Keratinocyte (primary cell): ENCODE data around the gene ZNF605. TPM values are rescaled to one million over a fixed set of nuclear protein-coding genes. Genes with fewer than 3 reads are reported as not detected.
"Not testable (repeated sequence)": the region's sequence is repeated elsewhere in the genome, so short reads cannot be mapped to it uniquely, and the experiment has no call there.

Experiments
- DNase-seq: peaks from one replicate; pipeline ENCODE4 v3.0.0-alpha.2; 2011; ENCODE audit warnings: low read depth, missing footprints, low spot score
- FAIRE-seq: peaks from 2 replicates; lab custom pipeline; 2011; peaks lifted over from hg19 to GRCh38; lab: Jason Lieb, UNC
- H2AFZ ChIP-seq: 2 replicates; pipeline ENCODE4 v1.6.0; 2012; ENCODE audit warnings: low read length, control low read depth, inconsistent platforms; ENCODE audit not compliant: control insufficient read depth
- H3K27ac ChIP-seq: 2 replicates; pipeline ENCODE4 v1.5.1; 2011; ENCODE audit warnings: low read length; ENCODE audit not compliant: control insufficient read depth, insufficient read depth
- H3K27me3 ChIP-seq: 3 replicates; pipeline ENCODE4 v1.6.0; 2011; ENCODE audit warnings: low read length; ENCODE audit not compliant: control insufficient read depth, insufficient read depth; ENCODE audit errors: extremely low read depth
- H3K36me3 ChIP-seq, 2 experiments: 2 replicates in 1 of 2; 3 replicates in 1 of 2; pipeline ENCODE4 v1.5.1; 2011; ENCODE audit warnings: low read length in 2 of 2, mild to moderate bottlenecking in 1 of 2; ENCODE audit not compliant: control insufficient read depth in 2 of 2, insufficient read depth in 2 of 2; ENCODE audit errors: extremely low read depth in 1 of 2
- H3K4me1 ChIP-seq: 3 replicates; pipeline ENCODE4 v1.5.1; 2011; ENCODE audit warnings: low read length; ENCODE audit not compliant: control insufficient read depth, insufficient read depth; ENCODE audit errors: extremely low read depth
- H3K4me2 ChIP-seq: 3 replicates; pipeline ENCODE4 v1.6.0; 2011; ENCODE audit warnings: low read depth, low read length; ENCODE audit not compliant: control insufficient read depth, insufficient read depth; ENCODE audit errors: extremely low read depth
- H3K4me3 ChIP-seq, 3 experiments: fragments of 200-600 bp in 1 of 3; sonication (generic) in 1 of 3; 2 replicates in 2 of 3; 3 replicates in 1 of 3; pipeline ENCODE4 v1.5.1; 2011 to 2016; ENCODE audit warnings: low read length in 3 of 3, mild to moderate bottlenecking in 3 of 3, control low read depth in 2 of 3, inconsistent platforms in 1 of 3, low read depth in 1 of 3, mixed read lengths in 1 of 3, mixed run types in 1 of 3, moderate library complexity in 1 of 3; ENCODE audit not compliant: control insufficient read depth in 2 of 3, insufficient read depth in 2 of 3; ENCODE audit errors: extremely low read depth in 1 of 3
- H3K79me2 ChIP-seq: 2 replicates; pipeline ENCODE4 v1.6.0; 2012; ENCODE audit warnings: low read length; ENCODE audit not compliant: control insufficient read depth, insufficient read depth
- H3K9ac ChIP-seq: 3 replicates; pipeline ENCODE4 v1.6.0; 2011; ENCODE audit warnings: low read length; ENCODE audit not compliant: control insufficient read depth, insufficient read depth; ENCODE audit errors: extremely low read depth
- H3K9me1 ChIP-seq: 3 replicates; pipeline ENCODE4 v1.6.0; 2011; ENCODE audit warnings: low read length; ENCODE audit not compliant: control insufficient read depth, insufficient read depth; ENCODE audit errors: extremely low read depth
- H3K9me3 ChIP-seq: 2 replicates; pipeline ENCODE4 v1.5.1; 2012; ENCODE audit warnings: low read depth, low read length; ENCODE audit not compliant: control insufficient read depth
- H4K20me1 ChIP-seq: 3 replicates; pipeline ENCODE4 v1.6.0; 2011; ENCODE audit warnings: low read length; ENCODE audit not compliant: control insufficient read depth, insufficient read depth; ENCODE audit errors: extremely low read depth
- CTCF ChIP-seq, 3 experiments: IDR thresholded peaks in 1 of 3; conservative IDR thresholded peaks in 1 of 3; optimal IDR thresholded peaks in 1 of 3; 2 replicates in 2 of 3; 3 replicates in 1 of 3; pipeline versions ENCODE3 to v1.5.1; 2011; ENCODE audit warnings: low read length in 3 of 3, mild to moderate bottlenecking in 3 of 3, moderate library complexity in 2 of 3, control low read depth in 1 of 3, inconsistent platforms in 1 of 3; ENCODE audit not compliant: insufficient read depth in 2 of 3; ENCODE audit errors: extremely low read depth in 1 of 3
- EZH2 ChIP-seq: IDR thresholded peaks from one replicate; pipeline ENCODE4 v1.6.1; 2012; ENCODE audit warnings: inconsistent platforms, mild to moderate bottlenecking, low read length, moderate library complexity
- dilution Hi-C: fragments of 300-500 bp; cut with MboI; formaldehyde crosslinking; loops from one replicate; pipeline ENCODE4 v1.7.0; 2020; ENCODE audit warnings: low sequenced_read_pairs; ENCODE audit not compliant: extremely low pct_ligation_motif_present
- polyA plus RNA-seq, 5 experiments: library from polyadenylated mRNA; depleted of rRNA in 3 of 5; stranded (reverse) in 3 of 5; stranded (forward) in 1 of 5; unstranded in 1 of 5; fragments of >200 nt; gene quantifications; 1 replicate in 1 of 5; 2 replicates in 3 of 5; 3 replicates in 1 of 5; pipeline versions ENCODE4 v1.2.1 to v1.2.3, GENCODE V29; 2011 to 2012; ENCODE audit warnings: missing spikeins in 2 of 5, low read depth in 1 of 5, low replicate concordance in 1 of 5

Gene ZNF605
- polyA plus RNA-seq, 1 donor (not counting 4 experiments of a cell fraction or from before 2014, with no cell fraction given): 12.5 TPM

DNA sequence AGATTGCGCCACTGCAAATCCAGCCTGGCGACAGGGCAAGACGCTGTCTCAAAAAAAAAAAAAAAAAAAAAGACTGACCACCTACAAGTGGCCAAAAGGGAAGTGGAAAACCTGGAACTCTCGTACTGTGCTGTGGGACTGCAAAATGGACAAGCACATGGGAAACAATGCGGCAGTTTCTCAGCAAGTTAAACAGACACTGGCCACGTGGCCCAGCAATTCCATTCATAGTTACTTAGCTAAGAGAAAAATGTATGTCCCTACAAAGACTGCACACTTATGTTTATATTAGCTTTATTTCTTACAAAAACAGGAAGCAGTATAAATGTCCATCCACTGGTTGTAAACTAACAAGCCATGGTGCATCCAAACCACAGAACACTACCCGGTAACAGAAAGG lies 74.3 kb downstream of the ZNF605 start:
- H4K20me1 ChIP-seq: no peaks in the 10 kb centered on the region
- dilution Hi-C loops: no loop called here
- no peak overlapping the region for H3K4me2 ChIP-seq
- no peaks in the 10 kb centered on the region for H3K27me3 ChIP-seq
- no peaks in the 10 kb centered on the region for H3K9me1 ChIP-seq
- peaks cover 4% of the 10 kb centered on the region for H3K4me1 ChIP-seq
- TF ChIP-seq CTCF (optimal IDR thresholded peaks at IDR 0.05 in 1 of 3, IDR thresholded peaks at IDR 0.05 in 1 of 3, conservative IDR thresholded peaks at IDR 0.05 in 1 of 3; ENCODE audit: extremely low read depth in 1 of 3, insufficient read depth in 2 of 3, low read length in 3 of 3): no peak
- TF ChIP-seq EZH2: no peak
- DNase-seq (no peak), FAIRE-seq (no peak)
- no peaks in the 10 kb centered on the region for H3K9me3 ChIP-seq
- peaks cover 11 to 17% of the 10 kb centered on the region in 2 experiments for H3K36me3 ChIP-seq
- no peak overlapping the region for H3K9ac ChIP-seq
- H3K4me3 ChIP-seq: no peak overlapping the region
- H2AFZ ChIP-seq: no peak overlapping the region
- no peak overlapping the region for H3K27ac ChIP-seq
- H3K79me2 ChIP-seq: peaks cover 51% of the 10 kb centered on the region

- H3K4me3 ChIP-seq, FAIRE-seq, H3K79me2 ChIP-seq, H3K9ac ChIP-seq, H4K20me1 ChIP-seq, H2AFZ ChIP-seq, H3K9me3 ChIP-seq, H3K4me1 ChIP-seq, H3K27me3 ChIP-seq, DNase-seq, H3K27ac ChIP-seq, dilution Hi-C loops, H3K9me1 ChIP-seq, H3K4me2 ChIP-seq: not testable (repeated sequence)
- peaks cover 23 to 41% of the 10 kb centered on the region in 2 experiments for H3K36me3 ChIP-seq
These were observed 81.5 kb downstream of the ZNF605 start for GRCh38 chr12:132874620-132875019.

DNA sequence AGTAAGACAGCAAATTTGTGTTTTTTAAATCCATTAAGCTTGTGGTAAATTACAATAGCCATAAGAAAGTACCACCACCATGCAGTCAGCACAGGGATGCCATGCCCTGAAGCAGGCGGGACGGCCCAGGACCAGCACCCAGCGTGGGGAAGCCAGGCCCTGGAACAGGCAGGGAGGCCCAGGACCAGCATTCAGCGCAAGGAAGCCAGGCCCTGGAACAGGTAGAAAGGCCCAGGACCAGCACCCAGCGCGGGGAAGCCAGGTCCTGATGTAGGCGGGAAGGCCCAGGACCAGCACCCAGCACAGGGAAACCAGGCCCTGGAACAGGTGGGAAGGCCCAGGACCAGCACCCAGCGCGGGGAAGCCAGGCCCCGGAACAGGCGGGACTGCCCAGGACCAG lies 81.9 kb downstream of the ZNF605 start:
- no peak overlapping the region for H2AFZ ChIP-seq
- no peak overlapping the region for H3K27ac ChIP-seq
- no peak for FAIRE-seq
- no peaks in the 10 kb centered on the region for H4K20me1 ChIP-seq
- H3K36me3 ChIP-seq: peaks cover 28 to 41% of the 10 kb centered on the region in 2 experiments
- no peaks in the 10 kb centered on the region for H3K27me3 ChIP-seq
- no peaks in the 10 kb centered on the region for H3K9me1 ChIP-seq
- H3K4me3 ChIP-seq: no peak overlapping the region
- TF ChIP-seq EZH2: no peak
- TF ChIP-seq CTCF (optimal IDR thresholded peaks at IDR 0.05 in 1 of 3, IDR thresholded peaks at IDR 0.05 in 1 of 3, conservative IDR thresholded peaks at IDR 0.05 in 1 of 3; ENCODE audit: extremely low read depth in 1 of 3, insufficient read depth in 2 of 3, low read length in 3 of 3): no peak
- DNase-seq: no peak
- H3K4me1 ChIP-seq: no peaks in the 10 kb centered on the region
- H3K9ac ChIP-seq: no peak overlapping the region
- no peak overlapping the region for H3K4me2 ChIP-seq
- H3K79me2 ChIP-seq: no peaks in the 10 kb centered on the region
- no peaks in the 10 kb centered on the region for H3K9me3 ChIP-seq
- dilution Hi-C loops: no loop called here
